ENCODE results near the gene NUP54.
A peak's percentile ranks its signal among the peaks of the same experiment; 100 is the strongest.

Gene NUP54

DNA sequence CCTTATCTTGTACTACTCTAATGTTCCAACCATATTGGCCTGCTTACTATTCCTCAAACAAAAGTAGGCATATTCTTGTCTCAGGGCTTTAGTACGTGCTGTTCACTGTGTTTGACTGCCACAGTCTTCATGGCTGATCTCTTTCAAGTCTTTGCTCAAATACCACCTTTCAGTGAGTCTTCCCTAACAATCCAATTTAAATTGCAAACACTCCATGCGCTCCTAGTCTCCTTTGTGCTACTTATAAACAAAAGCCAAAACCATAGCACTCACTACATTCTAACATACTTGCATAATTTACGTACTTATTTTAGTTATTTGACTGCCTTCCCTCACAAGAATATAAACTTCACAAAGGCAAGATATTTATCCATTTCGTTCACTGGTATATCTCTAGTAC is 75.4 kb downstream of the NUP54 start:
- DNase-seq (ENCODE audit: low spot score) = peak; percentile 41

DNA sequence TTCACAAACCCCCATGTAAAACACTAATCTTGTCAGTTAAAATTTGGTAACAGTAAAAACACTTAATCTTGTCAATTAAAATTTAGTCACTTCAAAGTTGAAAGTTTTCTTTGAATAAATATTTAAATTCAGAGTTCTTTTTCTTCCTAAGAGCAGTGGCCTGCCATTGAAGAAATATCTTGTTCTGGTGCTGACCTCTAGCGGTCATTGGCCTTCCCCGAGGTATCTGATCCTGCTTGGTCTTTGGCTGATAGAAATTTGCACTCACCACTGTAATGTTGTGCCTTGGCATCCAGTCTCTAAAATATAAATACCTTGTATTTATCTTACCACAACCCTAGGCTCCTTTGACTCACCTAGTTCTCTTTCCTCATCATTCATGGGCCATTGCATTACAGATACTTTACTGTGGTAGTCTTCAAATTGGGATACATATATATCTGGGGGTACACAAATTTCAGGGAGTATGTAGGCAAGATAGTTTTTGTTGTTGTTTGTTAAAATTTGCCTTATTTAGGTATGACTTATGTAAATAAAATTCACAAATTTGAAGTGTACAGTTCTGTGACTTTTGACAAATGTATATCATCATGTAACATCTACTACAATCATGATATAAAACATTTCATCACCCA is 80.4 kb downstream of the NUP54 start:
- DNase-seq (ENCODE audit: low spot score) = peak; percentile 77

DNA sequence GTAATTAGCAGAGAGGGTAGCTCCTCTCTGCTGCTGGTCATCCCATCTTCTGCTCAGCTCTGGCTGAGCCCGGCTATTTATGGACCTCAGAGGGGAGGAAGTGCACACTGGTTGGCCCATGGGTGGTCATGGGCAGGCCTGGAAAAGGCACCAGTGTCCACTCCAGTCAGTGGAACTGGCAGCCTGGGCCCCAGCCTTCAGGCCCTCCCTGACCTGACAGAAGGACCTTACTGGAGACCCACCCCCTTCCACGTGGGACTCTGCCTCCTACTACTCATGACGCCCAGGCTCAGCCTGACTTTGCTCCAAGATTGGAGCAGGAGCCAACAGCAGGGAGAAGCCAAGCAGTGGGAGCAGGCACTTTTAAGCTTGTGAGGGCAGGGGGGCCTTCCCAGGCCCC is 81.7 kb downstream of the NUP54 start:
- DNase-seq (ENCODE audit: low spot score) = no peak
